GM19395 (cell line): Measurements from ENCODE around the gene FBXO21.
A peak's percentile ranks its signal among the peaks of the same experiment; 100 is the strongest.
"Not testable (repeated sequence)": the region's sequence is repeated elsewhere in the genome, so short reads cannot be mapped to it uniquely, and the experiment has no call there.

ENCODE experiments used
- ATAC-seq: cut with Tn5 transposase; IDR thresholded peaks from one replicate; pipeline ENCODE4 v1.9.1; 2021; ENCODE audit warnings: mild to moderate bottlenecking, moderate library complexity; ENCODE audit not compliant: unreplicated experiment

Gene FBXO21

DNA sequence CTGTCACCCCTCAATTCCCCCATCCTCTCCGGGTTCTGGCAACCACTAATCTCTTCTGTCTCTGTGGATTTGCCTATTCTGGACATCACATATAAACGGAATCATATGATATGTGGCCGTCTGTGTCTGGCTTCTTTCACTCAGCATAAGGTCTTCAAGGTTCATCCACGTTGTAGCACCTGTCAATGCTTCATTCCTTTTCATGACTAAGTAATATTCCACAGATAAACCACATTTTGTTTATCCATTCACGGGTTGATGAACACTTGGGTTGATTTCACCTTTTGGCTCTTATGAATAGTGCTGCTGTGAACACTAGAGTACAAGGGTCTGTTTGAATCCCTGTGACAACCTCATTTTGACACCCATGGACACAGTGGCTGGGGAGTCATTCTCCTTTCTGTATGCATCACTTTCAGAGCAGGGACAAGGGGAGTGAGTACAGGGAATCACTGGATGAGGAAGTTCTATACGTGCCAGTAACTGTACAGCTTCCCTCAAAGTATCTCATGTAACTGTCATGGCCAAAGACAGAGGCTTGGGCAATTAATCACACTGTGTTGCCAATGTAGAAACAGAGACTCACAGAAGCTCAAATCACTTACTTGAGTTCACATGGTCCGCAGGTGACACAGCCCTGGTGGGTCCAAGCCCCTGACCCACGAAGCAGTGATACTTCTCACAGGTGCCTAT lies 80.2 kb downstream of the FBXO21 start:
- ATAC-seq: no peak

DNA sequence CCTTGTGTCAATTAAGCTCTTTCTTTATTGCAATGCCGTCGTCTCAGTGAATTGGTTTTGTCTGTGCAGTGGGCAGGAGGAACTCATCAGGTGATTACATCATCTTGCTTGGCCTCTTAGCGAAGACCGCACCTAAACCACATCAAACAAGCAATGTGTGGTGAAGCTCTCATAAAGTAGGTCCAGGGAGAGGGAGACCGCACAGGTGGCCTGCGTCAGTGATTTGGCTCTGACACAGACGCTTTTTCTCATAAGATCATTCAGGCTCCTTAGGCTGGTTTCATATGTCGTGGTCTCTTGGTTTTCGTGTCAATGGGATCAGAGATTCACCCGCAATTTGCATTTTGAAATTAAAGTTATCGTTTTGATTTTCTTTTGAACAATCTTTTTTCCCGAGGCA lies 84.4 kb downstream of the FBXO21 start:
- no peak for ATAC-seq

DNA sequence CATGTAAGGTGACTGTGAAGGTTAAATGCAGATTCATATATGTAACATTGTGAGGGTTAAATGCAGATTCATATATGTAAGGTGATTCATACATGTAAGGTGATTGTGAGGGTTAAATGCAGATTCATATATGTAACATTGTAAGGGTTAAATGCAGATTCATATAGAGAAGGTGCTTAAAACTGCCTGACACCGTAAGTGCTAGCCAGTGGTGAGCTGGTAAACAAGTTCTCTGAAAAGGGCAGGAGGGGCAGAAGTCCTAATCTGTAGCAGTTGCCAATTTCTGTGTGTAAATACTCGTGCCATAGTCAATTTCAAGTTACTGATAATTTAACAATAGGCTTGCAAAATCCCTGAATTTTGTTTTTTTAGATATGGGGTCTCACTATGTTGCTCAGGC lies 86.3 kb downstream of the FBXO21 start:
- not testable (repeated sequence) for ATAC-seq

DNA sequence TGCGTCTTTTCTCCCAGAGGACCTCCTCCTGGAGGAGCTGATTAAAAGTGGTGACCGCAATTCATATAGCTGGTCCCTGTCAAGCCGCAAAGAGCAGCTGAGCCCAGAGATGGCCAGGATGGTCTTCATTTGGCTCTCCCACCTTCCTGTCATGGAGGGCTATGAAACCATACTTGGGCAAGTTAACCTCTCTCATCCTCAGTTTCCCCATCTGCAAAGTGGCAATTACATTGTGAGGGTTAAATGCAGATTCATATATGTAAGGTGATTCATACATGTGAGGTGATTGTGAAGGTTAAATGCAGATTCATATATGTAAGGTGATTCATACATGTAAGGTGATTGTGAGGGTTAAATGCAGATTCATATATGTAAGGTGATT lies 87.5 kb downstream of the FBXO21 start:
- ATAC-seq: no peak

DNA sequence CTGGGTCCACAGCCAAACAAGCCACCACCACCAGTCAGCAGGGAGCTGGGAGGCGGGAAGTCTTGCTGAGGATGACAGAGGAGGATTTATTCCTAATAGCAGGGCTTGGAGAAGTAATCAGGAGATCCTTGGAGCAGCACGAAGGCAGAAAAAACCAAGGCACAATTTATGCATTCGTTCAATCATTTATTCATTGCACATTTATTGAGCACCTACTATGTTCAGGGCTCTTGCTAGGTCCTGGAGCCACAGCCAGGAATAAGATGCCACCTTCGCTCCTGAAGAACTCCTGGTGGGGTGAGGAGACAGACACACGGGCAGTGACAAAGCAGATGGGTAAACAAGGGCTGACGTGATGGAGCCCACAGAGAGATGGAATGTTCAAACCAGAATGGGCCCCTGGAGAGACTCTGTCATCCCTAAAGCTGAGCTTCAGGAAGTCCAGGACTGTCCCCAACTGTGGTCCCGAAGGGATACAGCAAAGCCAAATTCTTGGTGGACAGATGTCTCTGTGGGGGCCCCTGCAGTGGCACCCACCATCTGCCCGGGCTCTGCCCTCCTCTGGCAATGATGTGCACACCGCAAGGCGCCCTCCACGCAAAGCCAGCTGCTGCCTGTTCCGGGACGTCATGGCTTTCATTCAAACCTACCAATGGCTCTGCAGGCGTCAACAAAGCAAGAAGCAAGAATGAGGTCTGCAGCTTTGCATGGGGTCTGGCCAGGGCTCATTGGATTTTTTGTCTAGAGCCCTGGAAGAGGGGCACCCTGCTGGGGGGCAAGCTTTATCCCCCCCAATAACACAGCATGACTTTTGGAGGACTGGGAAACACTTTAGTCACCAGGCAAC lies 88.1 kb downstream of the FBXO21 start:
- ATAC-seq: no peak

DNA sequence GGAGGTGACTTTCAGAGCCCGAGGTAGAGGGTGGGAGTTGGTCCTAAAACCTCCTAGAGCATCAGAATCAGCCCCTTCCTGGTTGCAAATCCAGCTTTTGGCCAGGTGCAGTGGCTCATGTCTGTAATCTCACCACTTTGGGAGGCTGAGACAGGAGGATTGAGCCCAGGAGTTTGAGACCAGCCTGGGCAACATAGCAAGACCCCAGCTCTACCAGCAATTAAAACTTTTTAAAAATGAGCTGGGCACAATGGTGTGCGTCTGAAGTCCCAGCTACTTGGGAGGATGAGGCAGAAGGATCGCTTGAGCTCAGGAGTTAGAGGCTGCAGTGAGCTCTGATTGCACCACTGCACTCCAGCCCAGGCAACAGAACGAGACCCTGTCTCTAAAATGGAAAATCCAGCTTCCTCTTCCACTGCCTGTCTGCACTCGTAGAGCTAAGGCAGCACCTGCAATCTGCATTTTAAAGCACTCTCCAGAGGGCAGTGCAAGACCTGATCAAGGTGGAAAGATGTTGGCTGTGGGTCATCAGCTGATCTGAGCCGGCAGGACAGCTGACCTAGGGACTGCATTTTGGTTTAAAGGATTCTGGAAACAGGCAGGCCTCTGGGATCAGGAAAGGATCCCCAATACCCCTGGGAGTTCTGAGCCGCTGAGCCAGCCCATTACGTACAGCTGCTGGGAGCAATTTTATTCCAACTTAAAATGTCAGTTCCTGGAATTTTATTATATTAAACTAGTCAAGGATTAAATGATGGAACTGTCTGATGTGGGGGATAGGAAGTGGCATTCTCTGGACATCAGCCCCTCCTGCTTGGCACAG lies 89.2 kb downstream of the FBXO21 start:
- ATAC-seq: no peak

DNA sequence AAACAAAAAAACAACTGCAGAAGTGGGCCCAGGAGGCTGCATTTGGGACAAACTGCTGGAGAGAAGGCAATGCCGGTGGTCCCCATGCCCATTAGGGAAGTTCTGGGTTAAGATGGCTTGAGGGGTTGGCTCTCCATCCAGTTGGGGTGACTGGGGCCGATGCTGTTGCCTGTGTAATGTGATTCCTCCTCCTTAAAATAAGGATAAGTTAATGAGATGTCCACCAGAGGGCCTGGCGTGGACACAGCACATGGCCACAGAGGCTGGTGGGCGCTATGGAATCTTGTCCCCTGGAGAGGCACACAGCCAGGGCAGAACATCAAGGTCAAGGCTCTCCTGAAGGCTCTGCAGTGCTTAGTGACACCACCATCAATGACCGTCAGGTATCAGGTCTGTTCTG lies 90.0 kb downstream of the FBXO21 start:
- ATAC-seq: no peak

DNA sequence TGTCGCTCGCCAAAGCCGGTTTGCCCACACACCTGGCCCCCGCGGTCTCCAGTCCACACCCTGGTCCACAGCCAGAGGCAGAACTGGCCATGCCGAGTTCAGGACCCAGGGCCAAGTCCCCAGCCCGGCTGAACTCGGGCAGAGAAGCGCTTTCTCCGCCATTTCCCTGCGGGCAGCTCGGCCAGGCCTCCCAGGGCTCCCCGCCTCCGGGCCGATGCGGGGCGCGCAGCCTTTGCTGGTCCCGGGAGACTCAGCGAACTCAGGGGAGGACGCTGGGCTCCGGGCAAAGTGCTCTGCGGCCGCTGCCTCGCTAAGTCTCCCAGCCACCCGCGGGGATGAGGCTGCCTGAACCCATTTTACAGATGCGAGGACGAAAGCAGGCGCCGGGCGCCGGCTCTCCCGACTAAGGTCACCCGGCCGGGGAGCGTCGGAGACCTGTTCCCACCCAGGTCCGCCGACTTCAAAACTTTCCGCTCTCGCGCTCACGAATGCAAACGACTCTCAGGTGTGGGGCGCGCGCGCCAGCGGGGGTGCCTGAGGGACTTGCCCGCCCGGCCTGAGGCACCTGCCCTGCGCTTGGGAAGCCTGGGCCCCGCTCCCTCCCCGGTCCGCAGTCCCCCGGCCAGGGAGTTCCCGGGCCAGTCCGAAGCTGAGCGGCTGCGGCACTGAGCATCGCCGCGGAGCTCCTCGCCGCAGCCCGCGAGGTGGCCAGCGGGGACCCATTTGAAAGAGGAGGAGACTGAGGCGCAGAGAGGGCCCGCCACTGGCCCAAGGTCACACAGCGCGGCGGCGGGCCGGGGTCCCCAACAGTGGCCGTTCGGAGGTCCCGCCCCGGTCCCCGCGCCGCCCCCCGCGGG lies 91.7 kb downstream of the FBXO21 start:
- ATAC-seq: peak; percentile 55

DNA sequence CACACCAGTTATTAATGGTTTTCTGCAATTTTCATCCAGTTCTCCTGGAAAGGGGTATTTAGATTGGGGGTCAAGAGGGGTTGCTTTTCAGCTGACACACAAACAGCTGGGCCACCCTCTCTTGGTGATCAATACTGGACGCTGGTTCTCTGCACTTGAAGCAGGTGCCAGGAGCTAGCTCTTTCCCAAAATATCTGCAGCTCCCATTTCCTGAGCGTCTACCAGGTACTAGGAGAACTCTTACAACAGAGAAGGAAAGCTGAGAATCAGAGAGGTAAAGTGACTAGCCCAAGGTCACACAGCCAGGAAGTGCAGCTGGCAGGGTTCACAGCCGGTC lies 92.3 kb downstream of the FBXO21 start:
- no peak for ATAC-seq

DNA sequence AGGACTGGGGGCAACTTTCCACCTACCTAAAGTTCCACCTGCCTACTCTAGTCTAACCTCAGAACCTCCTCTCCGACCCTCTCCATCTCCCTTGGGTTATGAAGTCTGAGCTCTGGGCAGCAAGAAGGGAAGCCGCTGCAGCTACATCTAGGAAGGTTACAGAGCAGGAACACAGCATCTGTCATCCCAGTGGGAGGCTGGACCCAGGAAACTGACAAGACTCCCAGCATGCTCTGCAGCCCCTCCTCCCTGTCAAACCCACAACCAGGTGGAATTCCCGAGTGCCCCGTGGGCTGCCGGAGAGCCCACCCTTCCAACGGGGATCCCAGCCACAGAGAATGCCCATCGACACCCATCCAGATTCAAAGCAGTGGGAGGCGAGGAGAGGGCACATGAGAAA lies 93.1 kb downstream of the FBXO21 start:
- no peak for ATAC-seq

DNA sequence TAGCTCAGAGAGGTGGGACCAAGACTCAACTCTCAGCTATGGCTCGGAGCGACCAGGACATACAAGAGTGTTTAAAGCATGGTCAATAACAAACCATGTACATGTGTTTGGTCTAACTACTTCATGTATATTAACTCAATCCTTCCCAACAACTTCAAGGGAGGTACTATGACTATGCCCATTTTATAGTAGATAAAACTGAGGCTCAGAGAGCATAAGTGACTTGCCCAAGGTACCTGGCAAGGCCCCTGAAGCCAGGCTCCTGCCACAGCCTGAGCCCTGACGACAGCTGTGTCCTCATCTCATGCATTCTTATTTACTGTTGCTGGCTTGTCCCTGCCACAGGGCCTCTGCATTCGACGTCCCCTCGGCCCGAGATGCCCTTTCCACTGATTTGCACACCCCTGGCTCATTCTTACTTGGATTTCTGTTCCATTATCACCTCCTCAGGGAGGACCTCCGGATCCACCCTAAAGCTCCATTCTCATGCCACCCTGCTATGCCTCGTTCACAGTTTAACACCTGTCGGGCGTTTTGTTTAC lies 93.7 kb downstream of the FBXO21 start:
- ATAC-seq: no peak

DNA sequence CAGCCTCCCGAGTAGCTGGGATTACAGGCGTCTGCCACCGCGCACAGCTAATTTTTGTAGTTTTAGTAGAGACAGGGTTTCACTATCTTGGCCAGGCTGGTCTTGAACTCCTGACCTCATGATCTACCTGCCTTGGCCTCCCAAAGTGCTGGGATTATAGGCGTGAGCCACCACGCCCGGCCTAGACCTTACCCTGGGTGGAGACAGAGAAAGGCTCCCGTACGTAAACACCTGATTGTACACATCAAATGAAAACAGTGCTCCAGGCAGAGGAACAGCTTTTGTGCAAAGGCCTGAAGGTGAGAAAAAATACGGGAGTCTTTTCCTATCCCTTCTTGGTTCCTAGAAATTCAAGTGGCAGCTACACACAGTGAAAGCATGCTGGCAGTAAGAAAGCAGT lies 95.1 kb downstream of the FBXO21 start:
- not testable (repeated sequence) for ATAC-seq

DNA sequence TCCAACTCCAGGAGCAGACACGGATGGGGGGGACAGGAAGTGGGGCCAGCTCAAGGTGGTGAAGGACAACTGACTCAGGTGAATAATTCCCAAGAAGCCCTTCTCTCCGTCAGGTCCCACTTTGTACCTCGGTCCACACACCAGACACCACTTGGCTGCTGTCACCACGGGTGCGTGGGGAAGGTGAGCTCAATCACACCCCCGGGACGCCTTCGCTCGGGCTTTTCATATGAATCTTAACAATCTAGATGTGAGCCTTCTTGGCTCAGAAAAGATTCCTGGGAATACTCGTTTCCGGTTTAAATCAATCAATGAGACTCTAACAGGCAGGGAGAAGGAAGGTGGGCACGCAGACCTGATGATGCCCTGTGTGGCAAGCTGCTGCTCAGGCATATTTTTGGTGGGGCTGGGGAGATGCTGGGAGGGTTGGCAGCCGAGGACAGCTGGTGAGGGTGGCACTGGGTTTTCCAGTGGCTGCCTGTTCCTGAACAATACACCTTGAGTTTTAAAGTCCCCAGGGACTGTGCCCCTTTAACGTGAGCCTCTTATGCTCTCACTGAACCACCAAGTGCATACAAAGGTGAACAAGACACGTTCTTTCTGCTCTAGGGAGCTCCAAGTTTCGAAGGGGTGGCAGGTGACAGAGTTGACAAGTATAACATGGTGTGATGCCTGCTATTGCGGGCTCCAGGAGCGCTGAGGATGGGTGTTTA lies 96.2 kb downstream of the FBXO21 start:
- ATAC-seq: no peak

DNA sequence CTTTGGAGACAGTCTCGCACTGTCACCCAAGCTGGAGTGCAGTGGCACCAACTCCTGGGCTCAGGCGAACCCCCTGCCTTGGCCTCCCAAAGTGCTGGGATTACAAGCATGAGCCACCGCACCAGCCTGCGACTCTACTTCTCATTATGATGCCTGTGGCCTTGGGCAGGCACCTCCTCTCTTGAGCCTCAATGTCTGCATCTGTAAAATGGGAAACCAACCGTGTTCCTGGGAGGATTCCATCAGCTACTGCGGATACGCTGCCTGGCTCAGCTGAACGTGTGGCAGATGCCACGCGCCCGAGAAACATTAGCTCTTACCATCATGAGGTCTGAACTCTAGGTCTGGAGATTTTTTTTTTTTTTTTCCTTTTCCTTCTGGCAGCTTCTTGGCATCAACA lies 96.8 kb downstream of the FBXO21 start:
- ATAC-seq: no peak

DNA sequence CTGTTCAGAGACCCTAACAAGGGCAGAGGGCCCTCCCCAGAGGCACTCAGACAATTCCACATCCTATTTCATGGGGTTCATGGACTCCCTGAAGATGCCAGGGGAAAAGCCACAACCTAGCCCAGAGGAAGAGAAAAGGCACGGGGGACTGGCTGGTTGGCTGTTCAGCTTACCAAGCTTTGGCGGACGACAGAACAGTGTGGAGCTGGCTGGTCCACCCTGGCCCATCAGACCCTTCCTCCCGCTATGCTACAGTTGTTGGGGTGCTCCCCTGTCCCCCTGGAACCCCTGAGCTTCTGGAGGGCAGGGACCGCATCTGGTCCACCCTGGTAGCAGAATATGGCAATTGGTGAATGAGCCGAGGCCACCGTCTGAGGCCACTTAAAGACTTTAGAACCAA lies 97.4 kb downstream of the FBXO21 start:
- ATAC-seq: no peak

DNA sequence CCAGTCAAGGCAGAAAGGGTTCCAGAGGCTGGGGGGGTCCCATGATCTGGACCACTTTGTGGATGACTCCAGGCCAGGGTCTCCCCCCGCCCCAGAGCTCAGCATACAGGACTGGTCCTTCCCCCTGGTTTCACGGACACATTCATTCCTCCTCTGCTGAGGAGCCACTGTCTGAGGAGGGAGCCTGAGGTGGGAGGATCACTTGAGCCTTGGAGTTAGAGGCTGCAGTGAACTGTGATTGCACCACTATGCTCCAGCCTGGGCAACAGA lies 97.8 kb downstream of the FBXO21 start:
- ATAC-seq: no peak
